CD4-positive, alpha-beta T cell treated with Interferon alpha-2 for 1 hour (primary cell): ENCODE measurements around the gene ELOVL4.

ENCODE experiments used
- DNase-seq, 2 donors: peaks; one replicate each; pipeline ENCODE4 v3.0.0-alpha.2; 2020 to 2022

The ELOVL4 gene

DNA sequence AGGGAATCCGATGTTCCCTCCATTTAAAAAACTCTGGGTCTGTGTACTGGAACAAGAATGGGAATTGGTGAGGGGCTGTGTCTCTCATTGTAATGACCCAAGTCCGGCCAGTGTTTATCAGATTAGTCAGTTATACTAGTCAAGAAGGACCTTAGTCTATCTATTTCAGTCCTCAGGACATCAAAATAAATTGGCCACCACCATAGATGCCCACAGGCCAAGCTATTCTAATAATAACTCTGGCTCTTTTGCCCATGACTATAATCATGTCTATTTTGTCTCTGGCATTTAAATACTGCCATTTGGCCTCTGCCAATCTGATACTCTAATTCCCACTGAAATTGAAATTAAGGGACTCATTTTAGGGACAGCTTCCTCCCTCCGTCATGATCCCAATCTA, 37.8 kb downstream of the ELOVL4 start:
- DNase-seq, result no peak

DNA sequence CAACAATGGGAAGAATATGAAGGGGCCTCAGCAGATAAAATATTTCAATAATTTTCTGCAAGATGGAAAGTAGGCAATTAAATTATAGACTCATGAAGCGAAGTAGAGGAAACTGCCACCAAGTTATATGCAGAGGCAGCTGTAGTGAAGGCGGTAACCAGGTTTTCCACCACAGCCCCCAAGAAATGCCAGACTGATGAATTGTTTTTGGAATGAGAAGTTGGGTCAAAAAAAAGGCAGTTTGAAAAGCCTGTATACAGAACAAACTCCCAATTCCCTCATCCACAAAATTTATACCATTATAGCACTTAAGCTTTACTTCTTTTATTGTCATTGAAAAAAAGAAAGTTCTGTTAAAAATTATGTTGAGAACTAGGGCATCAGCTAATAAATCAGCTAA, 45.3 kb downstream of the ELOVL4 start:
- DNase-seq, result no peak

DNA sequence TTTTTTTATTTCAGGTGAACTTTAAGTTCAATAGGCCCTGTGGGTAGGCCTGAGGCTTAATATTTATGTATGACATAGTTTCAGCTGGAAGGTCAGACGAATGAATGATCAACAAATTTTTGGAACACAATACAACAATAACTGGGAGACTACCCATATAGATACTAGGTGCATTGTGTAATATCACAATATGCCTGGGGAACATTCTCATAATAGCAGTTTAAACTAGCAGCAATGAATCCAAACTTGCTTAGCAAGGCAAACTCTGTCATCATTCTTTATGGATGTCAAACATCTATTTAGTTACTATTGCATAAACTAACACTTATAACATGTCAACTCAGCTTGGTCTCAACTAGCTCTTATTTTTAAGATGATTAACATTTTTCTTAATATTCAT, 49.3 kb downstream of the ELOVL4 start:
- DNase-seq, result no peak

DNA sequence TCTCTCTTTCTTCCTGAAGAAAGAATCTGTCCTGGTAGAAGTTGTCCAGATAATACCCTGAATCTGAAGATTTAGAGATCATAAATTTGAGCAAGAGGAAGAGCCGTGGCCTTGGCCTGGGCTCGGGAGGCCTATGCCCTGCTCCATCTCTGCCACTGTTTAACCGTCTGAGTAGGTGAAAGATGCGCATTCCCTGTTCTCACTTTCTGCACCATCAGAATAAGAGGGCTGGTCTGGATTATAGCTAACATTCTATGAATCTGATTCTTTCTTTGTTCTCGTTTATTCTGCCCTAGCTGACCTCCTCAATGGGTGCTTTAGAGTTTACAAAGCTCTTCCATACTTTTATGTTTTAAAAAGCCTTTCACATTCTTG, 51.3 kb downstream of the ELOVL4 start:
- no peak for DNase-seq

DNA sequence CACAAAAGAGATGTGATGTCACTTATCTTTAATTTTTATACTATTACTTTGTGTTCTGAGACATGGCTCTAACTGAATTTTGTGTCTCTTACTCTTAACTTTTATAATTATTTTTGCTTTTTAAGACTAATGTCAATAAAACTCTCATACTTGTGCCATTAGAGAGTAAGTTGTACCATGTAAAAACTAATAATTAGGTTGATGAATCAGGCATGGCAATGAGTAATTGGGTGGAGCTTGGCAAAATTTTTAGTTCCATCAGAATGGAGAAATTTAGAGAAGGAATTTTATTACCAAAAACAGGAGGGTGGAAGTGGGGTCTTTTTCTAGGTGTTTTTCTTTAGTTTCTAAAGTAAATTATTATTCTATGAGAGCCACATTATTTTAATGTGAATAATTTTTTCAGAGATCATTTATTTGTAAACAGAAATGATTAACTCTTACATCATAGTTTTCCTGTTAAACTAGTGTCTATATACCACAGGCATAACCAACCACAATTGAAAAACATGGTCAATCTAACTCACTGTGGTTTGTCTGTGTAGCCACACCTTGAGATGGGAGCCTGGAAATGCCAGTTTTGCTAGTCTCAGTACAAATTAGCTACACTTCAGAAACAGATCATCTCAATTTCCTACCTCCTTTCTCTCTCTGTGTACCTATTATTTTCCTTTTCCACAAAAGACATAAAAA, 51.8 kb downstream of the ELOVL4 start:
- no peak for DNase-seq

DNA sequence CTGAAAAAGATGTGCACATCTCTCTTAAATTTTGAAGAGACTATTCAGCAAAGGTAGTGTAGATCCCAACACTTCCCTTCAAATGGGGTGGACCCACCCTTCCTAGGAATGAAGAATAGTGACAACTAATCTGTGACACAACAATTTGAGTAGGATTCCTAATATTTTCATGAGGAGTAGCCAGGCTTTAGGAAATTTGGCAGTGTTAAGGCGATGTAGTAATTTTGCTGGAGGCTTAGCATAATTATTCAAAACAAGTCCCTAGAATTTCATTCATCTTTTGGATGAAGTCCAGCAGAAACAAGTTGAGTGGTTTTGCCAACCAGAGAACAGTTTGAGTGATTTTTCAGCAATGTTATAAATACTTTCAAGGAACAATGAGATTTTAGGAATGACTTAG, 52.4 kb downstream of the ELOVL4 start:
- DNase-seq, result no peak

DNA sequence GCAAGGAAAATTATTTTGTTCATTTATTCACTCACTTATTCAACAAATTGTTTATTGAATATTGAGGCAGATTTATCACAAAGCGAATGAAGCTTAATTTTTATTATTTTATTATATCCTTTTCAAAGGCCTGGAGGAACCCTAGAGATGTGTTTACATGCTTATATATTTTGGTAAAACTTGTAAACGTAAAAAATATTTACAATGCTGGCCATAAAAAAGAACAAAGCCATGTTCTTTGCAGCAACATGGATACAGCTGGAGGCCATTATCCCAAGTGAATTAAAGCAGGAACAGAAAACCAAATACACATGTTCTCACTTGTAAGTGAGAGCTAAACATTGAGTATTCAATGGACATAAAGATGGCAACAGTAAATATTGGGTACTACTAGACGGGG, 58.8 kb downstream of the ELOVL4 start:
- no peak for DNase-seq

DNA sequence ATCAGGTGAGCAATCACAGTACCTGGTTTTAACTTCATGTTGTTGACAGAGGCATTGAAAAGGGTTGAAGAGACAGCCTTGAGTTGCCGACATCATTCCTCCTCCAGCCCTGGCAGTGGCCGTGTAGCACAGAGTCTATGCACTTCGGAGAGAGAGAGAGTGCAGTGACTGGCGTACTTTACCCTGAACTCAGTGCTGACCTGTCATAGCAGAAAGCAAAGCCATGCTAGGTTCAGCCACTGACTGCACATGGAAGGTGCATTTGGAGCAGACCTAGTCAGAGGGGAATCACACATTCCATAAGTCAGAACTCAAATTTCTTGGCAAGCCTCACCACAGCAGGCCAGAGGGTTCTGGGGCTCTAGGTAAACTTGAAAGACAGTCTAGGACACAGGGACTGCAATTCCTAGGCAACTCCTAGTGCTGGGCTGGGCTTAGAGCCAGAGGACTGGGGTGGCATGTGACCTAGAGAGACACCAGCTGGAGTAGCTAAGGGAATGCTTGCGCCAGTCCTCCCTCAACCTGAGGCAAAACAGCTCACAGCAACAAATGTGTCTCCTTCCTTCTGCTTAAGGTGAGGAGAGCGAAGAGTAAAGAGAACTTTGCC, 69.1 kb downstream of the ELOVL4 start:
- DNase-seq, result no peak

DNA sequence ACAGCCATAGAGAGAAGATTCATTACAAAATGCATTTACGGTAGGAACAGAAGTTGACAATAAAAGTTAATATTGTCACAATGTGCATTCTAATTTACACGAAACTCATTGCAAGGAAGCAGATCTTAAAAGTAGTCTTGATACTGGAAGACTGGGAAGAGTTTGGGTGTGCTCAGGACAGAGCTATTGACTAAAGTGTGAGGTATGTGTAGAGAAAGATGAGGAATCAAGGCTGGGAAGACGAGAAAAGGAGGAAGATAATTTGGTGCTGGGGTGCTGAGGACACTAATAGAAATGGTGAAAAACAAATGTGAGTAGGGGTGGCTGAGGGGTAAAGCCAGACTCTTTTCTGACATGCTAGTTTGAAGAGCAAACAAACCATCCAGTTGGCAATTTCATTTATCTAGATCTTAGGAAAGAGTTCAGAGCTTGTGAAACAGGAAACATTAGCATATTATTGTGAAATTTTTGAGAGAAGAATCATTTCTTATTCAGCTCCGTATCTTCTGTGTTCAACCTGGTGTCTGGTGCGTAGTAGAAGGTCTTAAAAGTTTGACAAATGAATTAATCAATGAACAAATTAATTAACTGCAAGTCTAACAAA, 72.7 kb downstream of the ELOVL4 start:
- no peak for DNase-seq

DNA sequence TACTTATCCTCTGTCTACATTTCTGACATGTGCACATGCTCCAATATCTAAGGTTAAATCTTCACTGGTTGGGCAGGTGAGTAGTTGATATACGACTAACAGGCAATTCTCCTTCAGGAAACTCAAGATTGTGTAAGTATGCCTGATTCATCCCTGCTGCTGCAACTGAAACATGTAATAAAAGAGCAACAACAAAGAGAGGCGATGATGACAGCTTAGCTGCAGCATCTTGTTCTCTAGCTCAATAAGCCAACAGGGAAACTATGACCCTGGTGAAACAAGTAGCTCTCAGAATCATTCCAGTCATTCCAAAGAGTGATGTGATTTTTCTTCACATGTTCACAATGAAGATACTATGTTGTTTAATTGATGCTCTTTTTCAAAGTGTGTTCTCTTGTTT, 74.4 kb downstream of the ELOVL4 start:
- DNase-seq, result no peak

DNA sequence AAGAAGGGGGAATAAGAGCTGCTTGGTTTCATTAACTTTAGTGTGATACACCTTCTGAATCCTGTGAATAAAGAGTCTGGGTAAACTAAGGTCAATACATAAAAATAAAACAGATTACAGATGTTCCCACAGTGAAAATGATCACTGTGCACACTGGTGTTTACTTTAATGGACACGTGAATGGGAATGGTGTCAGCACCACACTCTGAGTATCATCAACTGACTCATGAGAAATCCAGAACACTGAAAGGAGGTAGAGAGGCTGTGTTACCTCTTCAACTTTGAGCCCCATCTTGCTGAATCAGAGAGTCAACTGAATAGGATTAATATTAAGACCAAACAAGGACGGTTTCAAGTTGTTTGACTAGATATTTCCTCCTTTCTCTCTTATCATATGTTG, 75.0 kb downstream of the ELOVL4 start:
- no peak for DNase-seq

DNA sequence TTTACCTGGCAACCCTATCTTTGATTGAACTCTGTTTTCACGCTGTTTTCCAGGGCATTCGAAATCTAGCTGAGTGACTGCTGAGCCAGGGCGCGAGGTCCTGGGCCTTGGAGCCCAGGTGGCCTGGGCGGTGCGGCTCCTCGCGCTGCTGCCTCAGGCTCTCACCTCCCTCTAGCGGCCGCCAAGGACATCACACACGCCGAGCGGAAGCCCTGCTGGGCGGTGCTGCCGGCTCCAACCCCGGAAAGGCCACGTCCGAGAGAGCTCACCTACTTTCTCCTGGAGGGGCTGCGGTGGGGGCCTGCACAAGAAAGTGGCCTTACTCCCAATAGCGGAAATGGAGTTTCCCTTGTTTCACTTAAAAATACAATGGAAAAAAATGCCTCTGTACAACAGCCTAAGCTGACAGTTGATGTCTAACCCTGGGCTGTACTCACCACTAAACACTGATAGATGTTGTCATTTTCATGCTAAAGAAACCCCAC, 77.7 kb downstream of the ELOVL4 start:
- peak; percentile 75 to 81 for DNase-seq

DNA sequence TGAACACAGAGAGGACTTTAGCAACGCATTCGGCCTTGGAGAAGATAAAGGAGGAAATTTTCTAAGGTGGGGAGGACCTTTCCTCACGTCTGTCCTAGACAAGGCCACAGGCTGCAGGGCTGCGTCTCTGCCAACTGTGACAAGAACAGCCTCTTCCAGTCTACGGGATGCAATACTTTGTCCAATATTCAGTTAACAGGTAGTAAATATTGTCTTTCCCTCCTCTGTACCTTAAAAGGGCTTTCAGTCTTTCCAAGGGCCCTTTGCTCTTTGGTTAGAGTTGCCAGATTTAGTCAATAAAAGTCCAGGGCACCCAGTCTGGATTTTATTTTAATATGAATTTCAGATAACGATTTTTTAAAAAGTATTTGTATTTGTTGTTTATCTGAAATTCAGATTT, 78.2 kb downstream of the ELOVL4 start:
- no peak for DNase-seq

DNA sequence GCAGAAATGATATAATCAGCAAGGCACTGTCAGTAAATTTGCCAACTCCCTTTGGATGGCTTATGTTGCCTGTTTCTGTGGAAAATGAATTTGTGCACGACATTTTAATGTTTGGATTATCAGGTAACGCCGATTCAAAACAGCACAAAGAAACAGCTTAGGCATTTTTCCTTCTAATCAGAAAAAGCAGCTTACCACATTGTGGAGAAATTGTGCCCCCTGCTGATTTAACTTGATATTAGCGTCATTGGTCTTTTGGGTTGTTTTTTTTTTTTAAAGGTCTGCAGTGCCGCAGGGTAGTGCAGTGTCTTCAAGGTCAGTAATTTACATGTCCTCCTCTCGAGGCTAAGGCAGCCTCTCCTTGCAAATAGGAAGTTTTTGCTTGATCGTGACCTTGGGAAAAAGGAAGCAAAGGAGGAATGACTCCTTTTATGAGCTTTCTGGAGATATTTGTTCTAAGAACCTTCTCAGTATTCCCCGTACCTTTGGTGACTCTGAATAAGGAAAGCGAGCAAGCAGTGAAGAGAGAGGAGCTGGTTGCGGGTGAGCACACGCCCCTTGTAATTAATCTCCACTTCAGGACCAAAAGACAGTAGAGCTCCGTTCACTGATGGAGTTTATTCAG, 79.1 kb downstream of the ELOVL4 start:
- peak; percentile 7 to 63 for DNase-seq
